Measurements from ENCODE around the gene R3HCC1L. TPM values are rescaled to one million over a fixed set of nuclear protein-coding genes. Genes with fewer than 3 reads are reported as not detected.
A peak's percentile ranks its signal among the peaks of the same experiment; 100 is the strongest.
"Not testable (repeated sequence)": the region's sequence is repeated elsewhere in the genome, so short reads cannot be mapped to it uniquely, and the experiment has no call there.

The R3HCC1L gene
- total RNA-seq, 1 donor from 2014 or later = 11.3 TPM

DNA sequence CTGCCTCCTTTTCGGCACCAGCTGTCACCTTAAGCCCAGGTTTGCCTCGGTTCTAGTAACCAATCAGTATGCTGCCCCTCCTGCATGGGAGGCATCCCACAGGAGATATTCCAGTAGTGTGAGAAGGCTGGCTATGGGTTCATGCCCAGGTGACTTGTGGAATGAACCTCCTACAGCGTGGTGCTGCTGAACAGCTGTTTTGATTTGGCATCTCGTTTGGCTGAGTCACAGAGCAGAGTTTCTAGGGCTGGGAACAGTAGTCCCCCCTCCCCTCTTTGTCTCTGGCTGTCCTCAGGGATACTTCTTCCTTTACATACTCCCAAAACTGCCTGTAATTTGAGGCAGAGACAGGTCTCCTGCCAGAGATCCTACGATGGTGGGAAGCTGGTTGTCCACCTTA, 16.1 kb downstream of the R3HCC1L start:
- Mint-ChIP-seq H3K36me3 (ENCODE audit: unreplicated experiment) (peaks cover 39% of the 10 kb centered on the region), H3K4me3 (ENCODE audit: unreplicated experiment) (no peak overlapping the region), H3K4me1 (ENCODE audit: unreplicated experiment) (peaks cover 33% of the 10 kb centered on the region), H3K27me3 (ENCODE audit: unreplicated experiment) (no peaks in the 10 kb centered on the region), H3K27ac (ENCODE audit: unreplicated experiment) (peak overlapping the region; percentile 78), H3K9me3 (ENCODE audit: unreplicated experiment) (peaks cover 38% of the 10 kb centered on the region)
- no peak for DNase-seq (ENCODE audit: extremely low spot score, unreplicated experiment)
- TF ChIP-seq, protein P1, sequence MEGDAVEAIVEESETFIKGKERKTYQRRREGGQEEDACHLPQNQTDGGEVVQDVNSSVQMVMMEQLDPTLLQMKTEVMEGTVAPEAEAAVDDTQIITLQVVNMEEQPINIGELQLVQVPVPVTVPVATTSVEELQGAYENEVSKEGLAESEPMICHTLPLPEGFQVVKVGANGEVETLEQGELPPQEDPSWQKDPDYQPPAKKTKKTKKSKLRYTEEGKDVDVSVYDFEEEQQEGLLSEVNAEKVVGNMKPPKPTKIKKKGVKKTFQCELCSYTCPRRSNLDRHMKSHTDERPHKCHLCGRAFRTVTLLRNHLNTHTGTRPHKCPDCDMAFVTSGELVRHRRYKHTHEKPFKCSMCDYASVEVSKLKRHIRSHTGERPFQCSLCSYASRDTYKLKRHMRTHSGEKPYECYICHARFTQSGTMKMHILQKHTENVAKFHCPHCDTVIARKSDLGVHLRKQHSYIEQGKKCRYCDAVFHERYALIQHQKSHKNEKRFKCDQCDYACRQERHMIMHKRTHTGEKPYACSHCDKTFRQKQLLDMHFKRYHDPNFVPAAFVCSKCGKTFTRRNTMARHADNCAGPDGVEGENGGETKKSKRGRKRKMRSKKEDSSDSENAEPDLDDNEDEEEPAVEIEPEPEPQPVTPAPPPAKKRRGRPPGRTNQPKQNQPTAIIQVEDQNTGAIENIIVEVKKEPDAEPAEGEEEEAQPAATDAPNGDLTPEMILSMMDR (IDR thresholded peaks at IDR 0.05) = no peak

DNA sequence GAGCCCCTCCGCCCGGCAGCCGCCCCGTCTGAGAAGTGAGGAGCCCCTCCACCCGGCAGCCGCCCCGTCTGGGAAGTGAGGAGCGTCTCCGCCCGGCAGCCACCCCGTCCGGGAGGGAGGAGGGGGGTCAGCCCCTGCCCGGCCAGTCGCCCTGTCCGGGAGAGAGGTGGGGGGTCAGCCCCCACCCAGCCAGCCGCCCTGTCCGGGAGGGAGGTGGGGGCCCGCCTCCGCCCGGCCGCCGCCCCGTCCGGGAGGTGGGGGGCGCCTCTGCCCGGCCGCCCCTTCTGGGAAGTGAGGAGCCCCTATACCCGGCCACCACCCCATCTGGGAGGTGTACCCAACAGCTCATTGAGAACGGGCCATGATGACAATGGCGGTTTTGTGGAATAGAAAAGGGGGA, 18.3 kb downstream of the R3HCC1L start:
- peaks cover 28% of the 10 kb centered on the region for H3K9me3 Mint-ChIP-seq (ENCODE audit: unreplicated experiment)
- H3K4me3 Mint-ChIP-seq (ENCODE audit: unreplicated experiment); DNase-seq (ENCODE audit: extremely low spot score, unreplicated experiment); H3K27me3 Mint-ChIP-seq (ENCODE audit: unreplicated experiment): not testable (repeated sequence)
- H3K4me1 Mint-ChIP-seq (ENCODE audit: unreplicated experiment) = peaks cover 34% of the 10 kb centered on the region
- H3K27ac Mint-ChIP-seq (ENCODE audit: unreplicated experiment) = peak overlapping the region; percentile 75
- H3K36me3 Mint-ChIP-seq (ENCODE audit: unreplicated experiment) = peaks cover 41% of the 10 kb centered on the region

DNA sequence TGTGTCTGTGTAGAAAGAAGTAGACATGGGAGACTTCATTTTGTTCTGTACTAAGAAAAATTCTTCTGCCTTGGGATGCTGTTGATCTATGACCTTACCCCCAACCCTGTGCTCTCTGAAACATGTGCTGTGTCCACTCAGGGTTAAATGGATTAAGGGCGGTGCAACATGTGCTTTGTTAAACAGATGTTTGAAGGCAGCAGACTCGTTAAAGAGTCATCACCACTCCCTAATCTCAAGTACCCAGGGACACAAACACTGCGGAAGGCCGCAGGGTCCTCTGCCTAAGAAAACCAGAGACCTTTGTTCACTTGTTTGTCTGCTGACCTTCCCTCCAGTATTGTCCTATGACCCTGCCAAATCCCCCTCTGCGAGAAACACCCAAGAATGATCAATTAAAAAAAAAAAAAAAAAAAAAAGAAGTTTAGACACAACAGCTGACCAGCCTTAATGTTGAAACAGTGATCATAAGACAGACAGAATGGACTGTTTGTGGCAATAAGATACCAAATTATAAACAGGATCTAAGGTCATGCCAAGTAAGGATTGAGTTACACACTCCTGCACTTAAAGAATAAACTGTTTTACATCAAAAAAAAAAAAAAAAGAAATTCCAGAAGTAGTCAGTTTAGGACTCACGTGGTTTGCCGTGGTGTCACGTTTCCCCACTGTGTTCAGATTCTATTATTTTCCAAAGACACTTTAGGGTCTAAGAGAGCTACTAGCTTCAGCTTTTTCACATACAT, 18.9 kb downstream of the R3HCC1L start:
- DNase-seq (ENCODE audit: extremely low spot score, unreplicated experiment); H3K4me3 Mint-ChIP-seq (ENCODE audit: unreplicated experiment): not testable (repeated sequence)
- H3K9me3 Mint-ChIP-seq (ENCODE audit: unreplicated experiment) = peaks cover 22% of the 10 kb centered on the region

DNA sequence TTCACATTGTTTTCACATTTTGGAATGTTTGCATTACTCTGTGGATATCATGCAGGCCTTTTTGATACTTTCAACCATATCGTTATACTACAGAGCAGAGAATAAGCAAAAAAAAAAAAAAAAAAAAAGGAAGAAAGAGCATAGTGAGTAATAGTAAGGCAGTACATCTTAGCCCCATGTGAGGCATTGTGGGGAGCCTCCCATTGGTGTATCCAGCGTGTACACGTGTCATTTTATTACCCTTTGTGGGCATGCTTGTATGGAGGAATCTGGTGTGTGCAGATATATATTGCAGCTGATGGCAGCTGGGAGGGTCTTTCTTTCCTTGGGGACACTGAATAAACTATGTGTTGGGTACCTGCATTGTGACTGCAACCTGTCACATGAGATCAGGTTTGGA, 19.6 kb downstream of the R3HCC1L start:
- Mint-ChIP-seq H3K4me1 (ENCODE audit: unreplicated experiment) (peaks cover 34% of the 10 kb centered on the region), H3K4me3 (ENCODE audit: unreplicated experiment) (no peak overlapping the region), H3K36me3 (ENCODE audit: unreplicated experiment) (peaks cover 36% of the 10 kb centered on the region), H3K27ac (ENCODE audit: unreplicated experiment) (peak overlapping the region; percentile 75), H3K27me3 (ENCODE audit: unreplicated experiment) (no peaks in the 10 kb centered on the region), H3K9me3 (ENCODE audit: unreplicated experiment) (peaks cover 15% of the 10 kb centered on the region)
- TF ChIP-seq, protein P1 (IDR thresholded peaks at IDR 0.05) = no peak
- DNase-seq (ENCODE audit: extremely low spot score, unreplicated experiment) = no peak

More for the DNA sequence above, 18.9 kb downstream of the R3HCC1L start:
- not testable (repeated sequence) for H3K27me3 Mint-ChIP-seq (ENCODE audit: unreplicated experiment)
- peaks cover 34% of the 10 kb centered on the region for H3K4me1 Mint-ChIP-seq (ENCODE audit: unreplicated experiment)
- peak overlapping the region; percentile 75 for H3K27ac Mint-ChIP-seq (ENCODE audit: unreplicated experiment)
- peaks cover 41% of the 10 kb centered on the region for H3K36me3 Mint-ChIP-seq (ENCODE audit: unreplicated experiment)

DNA sequence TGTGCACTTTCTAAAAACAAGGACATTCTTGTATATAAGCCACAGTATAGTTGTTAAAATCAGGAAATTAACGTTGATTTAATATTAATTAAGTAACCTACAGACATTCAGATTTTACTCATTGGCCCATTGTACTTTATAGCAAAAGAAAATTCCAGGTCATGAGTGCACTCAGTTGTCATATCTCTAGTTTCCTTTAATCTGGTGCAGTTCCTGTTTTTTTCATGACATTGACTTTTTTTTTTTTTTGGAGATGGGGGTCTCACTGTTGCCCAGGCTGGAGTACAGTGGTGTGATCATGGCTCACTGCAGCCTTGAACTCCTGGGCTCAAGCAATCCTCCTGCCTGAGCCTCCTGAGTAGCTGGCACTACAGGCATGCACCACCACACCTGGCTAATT, 24.1 kb downstream of the R3HCC1L start:
- no peaks in the 10 kb centered on the region for H3K27me3 Mint-ChIP-seq (ENCODE audit: unreplicated experiment)
- TF ChIP-seq, protein P1 (IDR thresholded peaks at IDR 0.05) = no peak
- H3K9me3 Mint-ChIP-seq (ENCODE audit: unreplicated experiment) = no peaks in the 10 kb centered on the region
- H3K4me3 Mint-ChIP-seq (ENCODE audit: unreplicated experiment) = no peak overlapping the region
- peaks cover 26% of the 10 kb centered on the region for H3K4me1 Mint-ChIP-seq (ENCODE audit: unreplicated experiment)
- no peak for DNase-seq (ENCODE audit: extremely low spot score, unreplicated experiment)
- no peak overlapping the region for H3K27ac Mint-ChIP-seq (ENCODE audit: unreplicated experiment)
- H3K36me3 Mint-ChIP-seq (ENCODE audit: unreplicated experiment) = peaks cover 19% of the 10 kb centered on the region

DNA sequence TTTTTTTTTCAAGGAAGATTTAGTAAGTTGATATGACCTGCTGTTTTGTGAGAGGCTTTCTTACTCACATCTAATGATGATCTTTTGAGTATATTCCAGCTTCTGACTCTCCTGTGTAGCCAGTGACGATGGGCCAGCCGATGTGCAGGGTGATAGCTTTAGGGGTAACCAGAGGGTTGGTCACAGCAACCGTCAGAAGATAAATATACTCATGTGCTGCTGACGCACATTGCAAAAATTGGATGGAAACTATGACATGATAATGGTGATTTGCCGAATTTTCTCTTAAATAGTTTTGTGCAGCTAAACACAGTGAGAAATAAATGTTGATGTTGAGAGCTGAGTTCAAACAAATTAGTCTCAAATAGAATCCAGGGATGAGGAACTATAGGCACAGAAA, 29.5 kb downstream of the R3HCC1L start:
- no peak for DNase-seq (ENCODE audit: extremely low spot score, unreplicated experiment)
- no peak overlapping the region for H3K4me3 Mint-ChIP-seq (ENCODE audit: unreplicated experiment)
- H3K36me3 Mint-ChIP-seq (ENCODE audit: unreplicated experiment) = peaks cover 22% of the 10 kb centered on the region
- peaks cover 10% of the 10 kb centered on the region for H3K4me1 Mint-ChIP-seq (ENCODE audit: unreplicated experiment)
- H3K27me3 Mint-ChIP-seq (ENCODE audit: unreplicated experiment) = no peaks in the 10 kb centered on the region
- H3K9me3 Mint-ChIP-seq (ENCODE audit: unreplicated experiment) = no peaks in the 10 kb centered on the region
- H3K27ac Mint-ChIP-seq (ENCODE audit: unreplicated experiment) = no peak overlapping the region
- TF ChIP-seq, protein P1 (IDR thresholded peaks at IDR 0.05) = no peak
